Kidney (tissue), 14 donors: ENCODE data around the gene FEM1B. TPM values are rescaled to one million over a fixed set of nuclear protein-coding genes. Genes with fewer than 3 reads are reported as not detected.

ENCODE experiments used
- DNase-seq, 5 donors: peaks; one replicate each; pipeline ENCODE4 v3.0.0-alpha.2; 2013 to 2020
- FAIRE-seq: peaks from 2 replicates; lab custom pipeline; 2012; peaks lifted over from hg19 to GRCh38; lab: Jason Lieb, UNC
- H3K27ac ChIP-seq, 2 donors: one replicate each; pipeline ENCODE4 v1.7.0; 2013; ENCODE audit warnings: low read depth in 2 of 2, low read length in 2 of 2, inconsistent platforms in 1 of 2
- H3K27me3 ChIP-seq: one replicate; pipeline ENCODE4 v1.7.1; 2013; ENCODE audit warnings: low read length, inconsistent platforms; ENCODE audit not compliant: control insufficient read depth, insufficient read depth
- H3K36me3 ChIP-seq, 3 donors: one replicate each; pipeline versions ENCODE4 v1.7.0 to v1.7.1; 2013; ENCODE audit warnings: low read length in 3 of 3, control low read depth in 1 of 3, inconsistent platforms in 1 of 3; ENCODE audit not compliant: insufficient read depth in 3 of 3, control insufficient read depth in 2 of 3
- H3K4me1 ChIP-seq, 3 donors: one replicate each; pipeline versions ENCODE4 v1.7.0 to v1.7.1; 2013; ENCODE audit warnings: low read length in 3 of 3, inconsistent platforms in 1 of 3, low read depth in 1 of 3; ENCODE audit not compliant: control insufficient read depth in 2 of 3, insufficient read depth in 2 of 3
- H3K4me3 ChIP-seq, 3 donors: one replicate each; pipeline versions ENCODE4 v1.7.0 to v1.8.1; 2013; ENCODE audit warnings: low read length in 3 of 3, control low read depth in 1 of 3, inconsistent platforms in 1 of 3
- H3K9ac ChIP-seq, 3 donors: one replicate each; pipeline versions ENCODE4 v1.7.0 to v1.7.1; 2013; ENCODE audit warnings: low read length in 3 of 3, control low read depth in 1 of 3, inconsistent platforms in 1 of 3
- H3K9me3 ChIP-seq, 3 donors: one replicate each; pipeline versions ENCODE4 v1.7.0 to v1.7.1; 2013; ENCODE audit warnings: low read length in 3 of 3, control low read depth in 1 of 3, inconsistent platforms in 1 of 3; ENCODE audit not compliant: control insufficient read depth in 2 of 3, insufficient read depth in 1 of 3
- CTCF ChIP-seq: IDR thresholded peaks from 3 replicates; pipeline ENCODE4 v1.5.1; 2012; ENCODE audit warnings: mild to moderate bottlenecking, moderate library complexity, borderline replicate concordance; ENCODE audit not compliant: insufficient read depth; ENCODE audit errors: extremely low read depth
- intact Hi-C: fragments of 100-400 bp; cut with DNase I; formaldehyde crosslinking; loops from one replicate; pipeline ENCODE4 v1.11.1; 2022
- polyA plus RNA-seq: library from polyadenylated mRNA; stranded (reverse); fragments of 350-450 nt; fragmentation: Illumina TruSeq; extraction: RNeasy Lipid Tissue Mini Kit (QIAGEN cat#74804); gene quantifications from one replicate; pipeline ENCODE4 v1.2.3, GENCODE V29; 2014; ENCODE audit warnings: low read depth, low replicate concordance; ENCODE audit not compliant: insufficient read depth
- total RNA-seq: library from RNA; stranded (reverse); fragmentation: NEBNext Ultra II Directional; extraction: Animal tissue kit (Norgen Biotek cat#: 25700); gene quantifications from one replicate; pipeline ENCODE4 v1.2.1, GENCODE V29; 2021
- donor health status: control.
- donor health status: control.
- donor health status: control.
- donor health status: control.
- donor health status: control.
- donor health status: DM: yes; HTN: yes; CAD: no.
- donor health status: Normal renal cell carcinoma (clear cell type).

The FEM1B gene
- total and polyA plus RNA-seq, 2 donors from 2014 or later, result 9.8 to 47.6 TPM

- Histone ChIP-seq H3K9me3 (no peaks in the 10 kb centered on the region), H3K27me3 (no peaks in the 10 kb centered on the region), H3K4me3 (no peak overlapping the region), H3K4me1 (peaks cover 0 to 2% (median 0%) of the 10 kb centered on the region in 3 donors), H3K9ac (no peak overlapping the region), H3K36me3 (no peaks in the 10 kb centered on the region), H3K27ac (no peak overlapping the region)
- TF ChIP-seq CTCF, result no peak
- peak in 1 of 5 donors; percentile 8 for DNase-seq
- intact Hi-C loops, result no loop called here
- no peak for FAIRE-seq
These were observed 33.9 kb downstream of the FEM1B start for GRCh38 chr15:68311464-68311835.

- Histone ChIP-seq H3K9ac (no peak overlapping the region), H3K4me1 (peaks cover 0 to 2% (median 0%) of the 10 kb centered on the region in 3 donors), H3K4me3 (no peak overlapping the region), H3K27me3 (no peaks in the 10 kb centered on the region), H3K27ac (no peak overlapping the region), H3K36me3 (no peaks in the 10 kb centered on the region), H3K9me3 (no peaks in the 10 kb centered on the region)
- intact Hi-C loops, result no loop called here
- no peak for FAIRE-seq
- TF ChIP-seq CTCF, result no peak
- peak in 1 of 5 donors; percentile 7 for DNase-seq
These were observed 34.5 kb downstream of the FEM1B start for GRCh38 chr15:68311859-68312557.

DNA sequence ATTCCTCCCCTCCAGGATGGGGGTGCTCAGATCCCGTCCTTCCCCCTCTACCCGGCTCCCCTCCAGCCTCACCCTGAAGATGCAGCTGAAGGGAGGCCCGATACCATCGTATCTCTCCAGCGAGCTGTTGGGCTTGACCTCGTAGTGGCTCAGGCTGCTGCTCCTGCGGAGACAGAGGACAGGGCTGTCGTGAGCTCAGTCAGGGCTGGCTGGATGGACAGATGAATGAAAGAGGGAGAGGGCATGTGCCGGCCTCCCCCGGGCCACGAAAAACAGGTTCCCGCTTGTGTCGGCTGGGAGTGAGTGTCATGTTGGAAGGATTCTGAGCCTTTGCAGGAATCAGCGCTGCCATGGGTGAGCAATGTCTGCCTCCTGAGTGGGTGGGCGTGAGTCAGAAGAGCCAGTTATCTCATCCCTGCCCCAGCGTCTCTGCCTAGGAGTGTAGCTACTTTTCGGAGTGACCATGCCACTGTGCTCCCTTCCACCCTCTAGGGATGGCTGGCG lies 35.2 kb downstream of the FEM1B start:
- DNase-seq (peak in 3 of 5 donors; percentile 7 to 46 (median 35)), FAIRE-seq (no peak)
- Histone ChIP-seq H3K4me1 (peaks cover 0 to 2% (median 0%) of the 10 kb centered on the region in 3 donors), H3K4me3 (no peak overlapping the region), H3K27me3 (no peaks in the 10 kb centered on the region), H3K9me3 (no peaks in the 10 kb centered on the region), H3K27ac (no peak overlapping the region), H3K36me3 (no peaks in the 10 kb centered on the region), H3K9ac (no peak overlapping the region)
- intact Hi-C loops, result no loop called here
- TF ChIP-seq CTCF, result no peak
